ENCODE data around the gene TIMP2.

The TIMP2 gene

GRCh38 chr17:78898075-78898836, 26.9 kb downstream of the TIMP2 start:
- H3K4me3 ChIP-seq (replicated peaks; ENCODE audit: low read depth, low read length) = no peak overlapping the region
- no peak for TF ChIP-seq CTCF (IDR thresholded peaks at IDR 0.05; ENCODE audit: low read length, missing control alignments)
- DNase-seq (ENCODE audit: low read depth) = no peak

- no peak overlapping the region for H3K4me3 ChIP-seq (replicated peaks; ENCODE audit: low read depth, low read length)
- DNase-seq (ENCODE audit: low read depth) = no peak
- TF ChIP-seq CTCF (IDR thresholded peaks at IDR 0.05; ENCODE audit: low read length, missing control alignments) = no peak
These were observed 27.5 kb downstream of the TIMP2 start for GRCh38 chr17:78897664-78898047.

GRCh38 chr17:78896834-78897663, 28.1 kb downstream of the TIMP2 start:
- TF ChIP-seq CTCF (IDR thresholded peaks at IDR 0.05; ENCODE audit: low read length, missing control alignments) = no peak
- DNase-seq (ENCODE audit: low read depth) = no peak
- no peak overlapping the region for H3K4me3 ChIP-seq (replicated peaks; ENCODE audit: low read depth, low read length)

- no peak overlapping the region for H3K4me3 ChIP-seq (replicated peaks; ENCODE audit: low read depth, low read length)
- DNase-seq (ENCODE audit: low read depth) = no peak
- no peak for TF ChIP-seq CTCF (IDR thresholded peaks at IDR 0.05; ENCODE audit: low read length, missing control alignments)
These were observed 28.9 kb downstream of the TIMP2 start for GRCh38 chr17:78896091-78896833.

GRCh38 chr17:78895322-78895721, 29.9 kb downstream of the TIMP2 start:
- no peak overlapping the region for H3K4me3 ChIP-seq (replicated peaks; ENCODE audit: low read depth, low read length)
- no peak for DNase-seq (ENCODE audit: low read depth)
- no peak for TF ChIP-seq CTCF (IDR thresholded peaks at IDR 0.05; ENCODE audit: low read length, missing control alignments)

GRCh38 chr17:78893684-78894083, 31.5 kb downstream of the TIMP2 start:
- H3K4me3 ChIP-seq (replicated peaks; ENCODE audit: low read depth, low read length) = no peak overlapping the region
- TF ChIP-seq CTCF (IDR thresholded peaks at IDR 0.05; ENCODE audit: low read length, missing control alignments) = no peak
- DNase-seq (ENCODE audit: low read depth) = no peak

Data from fibroblast of pulmonary artery (primary cell).